K562 (cell line): ENCODE data around the gene STRC. TPM values are rescaled to one million over a fixed set of nuclear protein-coding genes. Genes with fewer than 3 reads are reported as not detected.

Experiments
- ATAC-seq: fragments of 200-7000 bp; cut with Tn5 transposase; 3 replicates; pipeline ENCODE4 v1.9.1; 2020; ENCODE audit warnings: moderate library complexity
- BruUV-seq: library from RNA; stranded (reverse); fragments of 400-500 nt; replicated peaks from 2 replicates; lab custom pipeline; 2021; lab: Mats Ljungman, UMichigan
- CTCF ChIA-PET: fragments of 300-600 bp; formaldehyde crosslinking; extraction: SDS; loops from one replicate; lab custom pipeline; 2021; ENCODE audit warnings: low intra/inter-chr PET ratio; lab: Yijun Ruan, JAX
- POLR2A ChIA-PET: fragments of 300-600, 350-650 bp; sonication (Branson Sonifier 250); formaldehyde crosslinking; extraction: SDS; loops from one replicate; lab custom pipeline; 2021; ENCODE audit warnings: antibody characterized with exemption, inconsistent platforms; lab: Yijun Ruan, JAX
- DNase-seq, 4 experiments: peaks; one replicate each; pipeline versions ENCODE4 v3.0.0 to v3.0.0-alpha.2; 2011 to 2018; ENCODE audit warnings: low spot score in 3 of 4, mixed read lengths in 3 of 4; ENCODE audit errors: extremely low read depth in 1 of 4
- FAIRE-seq: peaks from 2 replicates; lab custom pipeline; 2011; peaks lifted over from hg19 to GRCh38; lab: Jason Lieb, UNC
- H2AFZ ChIP-seq: 2 replicates; pipeline ENCODE4 v1.6.0; 2011; ENCODE audit warnings: low read depth, low read length, control low read depth, inconsistent platforms
- H3K27ac ChIP-seq: fragments of 200-600 bp; 3 replicates; pipeline ENCODE4 v1.8.0; 2011; ENCODE audit warnings: low read depth, mild to moderate bottlenecking, control low read depth, inconsistent platforms, low read length, moderate library complexity, mixed read lengths; ENCODE audit errors: extremely low read depth
- H3K27me3 ChIP-seq, 2 experiments: fragments of 300-600 bp in 1 of 2; 2 replicates in 1 of 2; 3 replicates in 1 of 2; pipeline versions ENCODE4 v1.6.0 to v1.8.0; 2011; ENCODE audit warnings: inconsistent platforms in 2 of 2, low read length in 2 of 2, mild to moderate bottlenecking in 1 of 2, mixed read lengths in 1 of 2, moderate library complexity in 1 of 2; ENCODE audit not compliant: control insufficient read depth in 2 of 2, insufficient read depth in 2 of 2
- H3K36me3 ChIP-seq: fragments of 300-600 bp; 3 replicates; pipeline ENCODE4 v1.8.0; 2011; ENCODE audit warnings: mild to moderate bottlenecking, low read length, inconsistent platforms; ENCODE audit not compliant: control insufficient read depth, insufficient read depth
- H3K4me1 ChIP-seq, 2 experiments: fragments of 200-600 bp in 1 of 2; replicated peaks in 1 of 2; 2 replicates in 1 of 2; 3 replicates in 1 of 2; pipeline versions ENCODE4 v1.5.1 to v1.8.0; 2011; ENCODE audit warnings: inconsistent platforms in 2 of 2, low read length in 2 of 2, mild to moderate bottlenecking in 1 of 2, mixed read lengths in 1 of 2, moderate library complexity in 1 of 2; ENCODE audit not compliant: control insufficient read depth in 2 of 2, insufficient read depth in 2 of 2
- H3K4me2 ChIP-seq: 2 replicates; pipeline ENCODE4 v1.6.1; 2011; ENCODE audit warnings: low read length, control low read depth, inconsistent platforms, mixed read lengths; ENCODE audit not compliant: insufficient read depth
- H3K4me3 ChIP-seq: fragments of 200-600 bp; sonication (generic), shearing (Covaris generic); 2 replicates; pipeline ENCODE4 v1.5.1; 2016; ENCODE audit warnings: control low read depth, inconsistent platforms
- H3K79me2 ChIP-seq: fragments of 200-600 bp; 3 replicates; pipeline ENCODE4 v1.8.0; 2011; ENCODE audit warnings: low read length, inconsistent platforms; ENCODE audit not compliant: control insufficient read depth, insufficient read depth
- H3K9ac ChIP-seq, 2 experiments: 2 replicates each; pipeline versions ENCODE4 v1.6.0 to v1.6.1; 2011; ENCODE audit warnings: low read depth in 2 of 2, low read length in 2 of 2, control low read depth in 1 of 2, inconsistent platforms in 1 of 2, mild to moderate bottlenecking in 1 of 2, mixed read lengths in 1 of 2; ENCODE audit not compliant: insufficient read depth in 1 of 2
- H3K9me1 ChIP-seq: one replicate; pipeline ENCODE4 v1.6.0; 2011; ENCODE audit warnings: inconsistent platforms, mild to moderate bottlenecking, low read length, moderate library complexity; ENCODE audit not compliant: control insufficient read depth, insufficient read depth
- H3K9me3 ChIP-seq: replicated peaks from 2 replicates; pipeline ENCODE4 v1.5.1; 2011; ENCODE audit warnings: low read depth, low read length, inconsistent platforms; ENCODE audit not compliant: control insufficient read depth, insufficient read depth
- H4K20me1 ChIP-seq: replicated peaks from 2 replicates; pipeline ENCODE4 v1.6.1; 2011; ENCODE audit warnings: low read length, inconsistent platforms, mixed read lengths; ENCODE audit not compliant: control insufficient read depth, insufficient read depth
- CBFA2T2 ChIP-seq: fragments of 450-650 bp; conservative IDR thresholded peaks from 2 replicates; pipeline ENCODE4 v1.6.1; 2017; ENCODE audit warnings: mild to moderate bottlenecking
- CBX5 ChIP-seq: IDR thresholded peaks from 2 replicates; pipeline ENCODE4 v1.6.1; 2014; ENCODE audit warnings: low read depth, borderline replicate concordance
- CCAR2 ChIP-seq: fragments of 200-400 bp; formaldehyde crosslinking; IDR thresholded peaks from 2 replicates; pipeline ENCODE4 v1.6.1; 2017; ENCODE audit warnings: mild to moderate bottlenecking, low read depth, low read length
- EZH2 ChIP-seq: IDR thresholded peaks from 2 replicates; pipeline ENCODE4 v1.6.1; 2012; ENCODE audit warnings: low read depth, mild to moderate bottlenecking, inconsistent platforms, low read length, borderline replicate concordance
- HNRNPLL ChIP-seq: fragments of 200-400 bp; formaldehyde crosslinking; IDR thresholded peaks from 2 replicates; pipeline ENCODE4 v1.6.1; 2017; ENCODE audit warnings: low read length, low read depth, mild to moderate bottlenecking; ENCODE audit not compliant: poor library complexity, severe bottlenecking
- ILF3 ChIP-seq: fragments of 450-650 bp; IDR thresholded peaks from 2 replicates; pipeline ENCODE4 v1.6.1; 2018; ENCODE audit warnings: antibody characterized with exemption, mild to moderate bottlenecking, moderate library complexity, borderline replicate concordance
- KDM1A ChIP-seq, 2 experiments: fragments of 450-650 bp; IDR thresholded peaks; 2 replicates each; pipeline ENCODE4 v1.6.1; 2016; ENCODE audit warnings: mild to moderate bottlenecking in 2 of 2
- MYBL2 ChIP-seq, 2 experiments: fragments of 450-650 bp in 1 of 2; sonication (generic) in 1 of 2; formaldehyde crosslinking in 1 of 2; IDR thresholded peaks; 2 replicates each; pipeline versions ENCODE4 v1.6.1 to v1.8.1; 2017 to 2022; ENCODE audit warnings: borderline replicate concordance in 1 of 2, inconsistent platforms in 1 of 2, low read depth in 1 of 2, mild to moderate bottlenecking in 1 of 2, missing genetic modification reagents in 1 of 2, moderate library complexity in 1 of 2
- NCOA4 ChIP-seq: fragments of 450-650 bp; IDR thresholded peaks from 2 replicates; pipeline ENCODE4 v1.6.1; 2018; ENCODE audit warnings: mild to moderate bottlenecking; ENCODE audit not compliant: partially characterized antibody
- NFRKB ChIP-seq: fragments of 450-650 bp; IDR thresholded peaks from 2 replicates; pipeline ENCODE4 v1.6.1; 2016; ENCODE audit warnings: low read depth
- PML ChIP-seq: IDR thresholded peaks from 2 replicates; pipeline ENCODE4 v1.6.1; 2012; ENCODE audit warnings: low read length, inconsistent platforms
- SAP30 ChIP-seq: fragments of 200-600 bp; sonication (generic); IDR thresholded peaks from 2 replicates; pipeline ENCODE4 v1.6.1; 2012; ENCODE audit warnings: borderline replicate concordance, low read depth, mild to moderate bottlenecking, moderate library complexity, low read length, control low read depth, inconsistent platforms; ENCODE audit not compliant: insufficient read depth, poor library complexity, severe bottlenecking
- SIRT6 ChIP-seq: IDR thresholded peaks from one replicate; pipeline ENCODE4 v1.6.1; 2012; ENCODE audit warnings: low read depth, mild to moderate bottlenecking, control low read depth, inconsistent platforms, low read length, moderate library complexity
- SMAD4 ChIP-seq: fragments of 250-450 bp; sonication (Bioruptor Pico); conservative IDR thresholded peaks from 2 replicates; pipeline ENCODE4 v1.8.0; 2021; ENCODE audit warnings: inconsistent platforms, mild to moderate bottlenecking, moderate library complexity
- TRIM24 ChIP-seq, 2 experiments: fragments of 450-650 bp; IDR thresholded peaks; 2 replicates each; pipeline ENCODE4 v1.6.1; 2016
- ZNF146 ChIP-seq: IDR thresholded peaks from one replicate; pipeline ENCODE4 v1.6.1; 2018; ENCODE audit warnings: missing compliant biosample characterization; ENCODE audit not compliant: unreplicated experiment
- ZNF717 ChIP-seq: fragments of 250-450 bp; sonication (Bioruptor Pico); IDR thresholded peaks from 2 replicates; pipeline ENCODE4 v1.5.0; 2021
- WGBS: fragments of 100-300 bp; shearing (Covaris generic); methylation state at CpG from one replicate; pipeline ENCODE4 v1.1.6; 2016; ENCODE audit warnings: low coverage, mixed read lengths; ENCODE audit not compliant: insufficient coverage; ENCODE audit errors: missing lambda C conversion rate; 5-methylcytosine and 5-hydroxymethylcytosine counted together
- in situ Hi-C: fragments of 300-500 bp; cut with MboI; formaldehyde crosslinking; loops from 4 replicates; pipeline ENCODE4 v1.15.0; 2018; ENCODE audit warnings: inconsistent platforms, mixed read lengths
- intact Hi-C: fragments of 100-400 bp; cut with micrococcal nuclease; formaldehyde crosslinking; loops from 2 replicates; pipeline ENCODE4 v1.14.2; 2022
- polyA plus RNA-seq, 8 experiments: library from polyadenylated mRNA; depleted of rRNA in 4 of 8; stranded (reverse) in 5 of 8; unstranded in 3 of 8; fragments of >200 nt; fragmentation: Nextera tagmentation in 2 of 8; fragmentation: Illumina TruSeq in 1 of 8; extraction: Ambion mirVana in 2 of 8; extraction: Trizol in 1 of 8; gene quantifications; 2 replicates each; pipeline versions ENCODE4 v1.2.1 to v1.2.3, GENCODE V29; 2011 to 2014; ENCODE audit warnings: inconsistent platforms in 1 of 8, missing spikeins in 1 of 8
- total RNA-seq, 7 experiments: library from RNA; depleted of rRNA in 6 of 7; stranded (reverse); fragments of >200 nt in 6 of 7; fragmentation: Illumina TruSeq in 2 of 7; extraction: Trizol in 2 of 7; gene quantifications; 2 replicates each; pipeline versions ENCODE4 v1.2.1 to v1.2.3, GENCODE V29; 2011 to 2021; ENCODE audit warnings: low replicate concordance in 1 of 7
- TF ChIP-seq, protein P1 (sequence below), 2 experiments: fragments of 200-800 bp in 1 of 2; sonication (Bioruptor generic) in 1 of 2; sonication (generic) in 1 of 2; formaldehyde crosslinking in 1 of 2; IDR thresholded peaks in 1 of 2; conservative IDR thresholded peaks in 1 of 2; 2 replicates each; pipeline versions ENCODE4 v1.5.0 to v1.6.1; 2016 to 2020; ENCODE audit warnings: missing compliant biosample characterization in 1 of 2, missing genetic modification characterization in 1 of 2, missing genetic modification reagents in 1 of 2
- TF ChIP-seq, protein P2 (sequence below): fragments of 450-650 bp; IDR thresholded peaks from 2 replicates; pipeline ENCODE4 v1.6.1; 2016; ENCODE audit warnings: low read depth, mild to moderate bottlenecking, moderate library complexity

STRC gene
- total and polyA plus RNA-seq, 9 of the 15 experiments (the other 6 are each of a cell fraction or from before 2014, with no cell fraction given) = 0.01 to 0.04 TPM; not detected in 7

DNA sequence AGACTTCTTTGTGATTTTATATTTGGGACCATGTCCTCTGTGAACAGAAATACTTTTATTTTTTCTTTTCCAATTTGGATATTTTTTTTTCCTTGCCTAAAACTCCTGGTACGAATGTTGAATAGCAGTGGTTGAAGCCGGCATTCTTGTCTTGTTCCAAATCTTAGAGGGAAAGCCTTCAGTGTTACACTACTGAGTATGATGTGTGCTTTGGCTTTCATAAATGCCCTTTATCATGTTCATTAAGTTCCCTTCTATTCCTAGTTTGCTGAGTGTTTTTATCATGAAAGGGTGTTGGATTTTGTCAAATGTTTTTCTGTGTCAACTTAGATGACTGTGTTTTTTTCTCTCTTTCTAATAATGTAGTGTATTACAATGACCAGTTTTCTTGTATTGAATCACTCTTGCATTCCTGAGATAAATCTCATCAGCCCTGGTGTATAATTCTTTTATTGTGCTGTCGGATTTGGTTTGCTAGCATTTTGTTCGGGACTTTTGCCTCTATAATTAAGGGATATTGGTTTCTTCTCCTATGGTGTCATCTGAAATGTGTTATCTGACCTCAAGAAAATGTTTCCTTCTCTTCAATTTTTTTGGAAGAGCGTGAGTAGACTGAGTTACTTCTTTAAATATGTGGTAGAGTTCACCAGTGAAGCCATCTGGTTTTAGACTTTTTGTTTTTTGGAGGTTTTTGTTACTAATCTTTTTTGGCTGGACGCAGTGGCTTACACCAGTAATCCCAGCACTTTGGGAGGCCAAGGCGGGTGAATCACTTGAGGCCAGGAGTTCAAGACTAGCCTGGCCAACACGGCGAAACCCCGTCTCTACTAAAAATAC lies 67.9 kb downstream of the STRC start:
- BruUV-seq = no TSS peak
- H3K4me3 ChIP-seq = no peak overlapping the region

More for the DNA sequence above, 67.9 kb downstream of the STRC start:
- ChIA-PET CTCF (no interaction called here), POLR2A (interaction anchor here (1.0 kb wide), 1 partner anchor 22 kb away, joined by 3 read pairs; no protein-coding TSS in a partner anchor)
- Histone ChIP-seq H3K4me1 (no peaks in the 10 kb centered on the region), H3K9ac (no peak overlapping the region), H3K79me2 (no peaks in the 10 kb centered on the region), H3K27ac (no peak overlapping the region), H3K9me3 (no peaks in the 10 kb centered on the region), H3K27me3 (no peaks in the 10 kb centered on the region), H3K9me1 (no peaks in the 10 kb centered on the region), H4K20me1 (no peaks in the 10 kb centered on the region), H2AFZ (no peak overlapping the region), H3K4me2 (no peak overlapping the region), H3K36me3 (peaks cover 5% of the 10 kb centered on the region; the same call in 1 of the 3 replicates)
- FAIRE-seq = no peak
- no peak for DNase-seq
- in situ Hi-C loops (no loop called here), intact Hi-C loops (no loop called here)
- no peak for ATAC-seq
- 81% methylated on average over 6 of the region's 10 CpGs for WGBS
- TF ChIP-seq CBFA2T2 = no peak
- TF ChIP-seq ZNF146 (CRISPR knock-in tag) = no peak
- no peak for TF ChIP-seq ILF3
- TF ChIP-seq HNRNPLL = no peak
- no peak for TF ChIP-seq MYBL2 (IDR thresholded peaks at IDR 0.05; ENCODE audit: low read depth)
- TF ChIP-seq MYBL2 (CRISPR knock-in tag; IDR thresholded peaks at IDR 0.05; ENCODE audit: borderline replicate concordance) = no peak
- no peak for TF ChIP-seq TRIM24 (IDR thresholded peaks at IDR 0.05)
- TF ChIP-seq ZNF717 (CRISPR knock-in tag) = no peak
- TF ChIP-seq SMAD4 (CRISPR knock-in tag) = no peak
- TF ChIP-seq, protein P1, sequence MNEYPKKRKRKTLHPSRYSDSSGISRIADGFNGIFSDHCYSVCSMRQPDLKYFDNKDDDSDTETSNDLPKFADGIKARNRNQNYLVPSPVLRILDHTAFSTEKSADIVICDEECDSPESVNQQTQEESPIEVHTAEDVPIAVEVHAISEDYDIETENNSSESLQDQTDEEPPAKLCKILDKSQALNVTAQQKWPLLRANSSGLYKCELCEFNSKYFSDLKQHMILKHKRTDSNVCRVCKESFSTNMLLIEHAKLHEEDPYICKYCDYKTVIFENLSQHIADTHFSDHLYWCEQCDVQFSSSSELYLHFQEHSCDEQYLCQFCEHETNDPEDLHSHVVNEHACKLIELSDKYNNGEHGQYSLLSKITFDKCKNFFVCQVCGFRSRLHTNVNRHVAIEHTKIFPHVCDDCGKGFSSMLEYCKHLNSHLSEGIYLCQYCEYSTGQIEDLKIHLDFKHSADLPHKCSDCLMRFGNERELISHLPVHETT (CRISPR knock-in tag; conservative IDR thresholded peaks at IDR 0.05 in 1 of 2, IDR thresholded peaks at IDR 0.05 in 1 of 2) = no peak
- no peak for TF ChIP-seq CCAR2
- no peak for TF ChIP-seq NCOA4
- no peak for TF ChIP-seq NFRKB
- TF ChIP-seq CBX5 = no peak
- no peak for TF ChIP-seq PML
- TF ChIP-seq SIRT6 = no peak
- TF ChIP-seq, protein P2, sequence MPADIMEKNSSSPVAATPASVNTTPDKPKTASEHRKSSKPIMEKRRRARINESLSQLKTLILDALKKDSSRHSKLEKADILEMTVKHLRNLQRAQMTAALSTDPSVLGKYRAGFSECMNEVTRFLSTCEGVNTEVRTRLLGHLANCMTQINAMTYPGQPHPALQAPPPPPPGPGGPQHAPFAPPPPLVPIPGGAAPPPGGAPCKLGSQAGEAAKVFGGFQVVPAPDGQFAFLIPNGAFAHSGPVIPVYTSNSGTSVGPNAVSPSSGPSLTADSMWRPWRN = no peak
- TF ChIP-seq SAP30 = no peak
- TF ChIP-seq KDM1A (IDR thresholded peaks at IDR 0.05) = no peak
- no peak for TF ChIP-seq EZH2
